ENCODE results near the gene TCF4. TPM values are rescaled to one million over a fixed set of nuclear protein-coding genes. Genes with fewer than 3 reads are reported as not detected.

The TCF4 gene
- total and polyA plus RNA-seq, 2 of the 13 experiments (the other 11 are each of a cell fraction or from before 2014, with no cell fraction given), result not detected

- no peaks in the 10 kb centered on the region; a peak in 1 of 5 replicates for H3K27me3 ChIP-seq (ENCODE audit: control insufficient read depth in 1 of 2, insufficient read depth in 2 of 2, low read length in 2 of 2)
- no peaks in the 10 kb centered on the region for H4K20me1 ChIP-seq (ENCODE audit: insufficient read depth, low read length)
- no peak overlapping the region for H3K27ac ChIP-seq (ENCODE audit: extremely low read length, insufficient read depth, low read length)
- no peak overlapping the region for H3K4me3 ChIP-seq (replicated peaks in 1 of 3; ENCODE audit: insufficient read depth in 1 of 3, low read depth in 2 of 3, low read length in 3 of 3)
- no peaks in the 10 kb centered on the region for H3K79me2 ChIP-seq (ENCODE audit: insufficient read depth, low read length)
- no peak for FAIRE-seq
- no peak overlapping the region for H3K4me2 ChIP-seq (ENCODE audit: low read depth, low read length)
- ChIA-PET CTCF (ENCODE audit: low intra/inter-chr PET ratio, low total read pairs) (no interaction called here), POLR2A (no interaction called here)
- no peak for ATAC-seq
- H3K4me1 ChIP-seq (ENCODE audit: insufficient read depth, low read length), result no peaks in the 10 kb centered on the region
- H3K36me3 ChIP-seq (replicated peaks in 1 of 2; ENCODE audit: control insufficient read depth in 1 of 2, insufficient read depth in 2 of 2, low read length in 2 of 2), result no peaks in the 10 kb centered on the region
- BruUV-seq (replicated peaks), result no TSS peak
- intact Hi-C loops (cut with micrococcal nuclease; ENCODE audit: unreplicated experiment) (no loop called here), in situ Hi-C loops (cut with HindIII; ENCODE audit: extremely low pct_ligation_motif_present, low pct_unique_long_range_greater_than_20kb) (no loop called here)
- H3K9ac ChIP-seq (ENCODE audit: insufficient read depth, low read depth, low read length), result no peak overlapping the region
- no peak overlapping the region for H2AFZ ChIP-seq (ENCODE audit: low read length)
- no peaks in the 10 kb centered on the region for H3K9me3 ChIP-seq (ENCODE audit: low read length)
- WGBS (ENCODE audit: low lambda C conversion rate), result 0% methylated on average over 2 of the region's 2 CpGs
- DNase-seq (ENCODE audit: low spot score), result no peak
- no peak for TF ChIP-seq HDAC1 (CRISPR knock-in tag; IDR thresholded peaks at IDR 0.05)
- TF ChIP-seq U2AF1 (optimal IDR thresholded peaks at IDR 0.05; ENCODE audit: low read depth, low read length), result no peak
- TF ChIP-seq ZNF333 (CRISPR knock-in tag; IDR thresholded peaks at IDR 0.05; ENCODE audit: borderline replicate concordance), result no peak
- no peak for TF ChIP-seq PAWR (CRISPR knock-in tag; IDR thresholded peaks at IDR 0.05; ENCODE audit: borderline replicate concordance)
- no peak for TF ChIP-seq CENPT (CRISPR knock-in tag; IDR thresholded peaks at IDR 0.05; ENCODE audit: low read depth)
- TF ChIP-seq ZNF609 (CRISPR knock-in tag; IDR thresholded peaks at IDR 0.05; ENCODE audit: borderline replicate concordance), result no peak
- TF ChIP-seq ZNF17 (CRISPR knock-in tag; IDR thresholded peaks at IDR 0.05), result no peak
- no peak for TF ChIP-seq ZNF30 (CRISPR knock-in tag; IDR thresholded peaks at IDR 0.05)
- TF ChIP-seq EEA1 (CRISPR knock-in tag; IDR thresholded peaks at IDR 0.05; ENCODE audit: borderline replicate concordance), result no peak
- TF ChIP-seq, protein P1, sequence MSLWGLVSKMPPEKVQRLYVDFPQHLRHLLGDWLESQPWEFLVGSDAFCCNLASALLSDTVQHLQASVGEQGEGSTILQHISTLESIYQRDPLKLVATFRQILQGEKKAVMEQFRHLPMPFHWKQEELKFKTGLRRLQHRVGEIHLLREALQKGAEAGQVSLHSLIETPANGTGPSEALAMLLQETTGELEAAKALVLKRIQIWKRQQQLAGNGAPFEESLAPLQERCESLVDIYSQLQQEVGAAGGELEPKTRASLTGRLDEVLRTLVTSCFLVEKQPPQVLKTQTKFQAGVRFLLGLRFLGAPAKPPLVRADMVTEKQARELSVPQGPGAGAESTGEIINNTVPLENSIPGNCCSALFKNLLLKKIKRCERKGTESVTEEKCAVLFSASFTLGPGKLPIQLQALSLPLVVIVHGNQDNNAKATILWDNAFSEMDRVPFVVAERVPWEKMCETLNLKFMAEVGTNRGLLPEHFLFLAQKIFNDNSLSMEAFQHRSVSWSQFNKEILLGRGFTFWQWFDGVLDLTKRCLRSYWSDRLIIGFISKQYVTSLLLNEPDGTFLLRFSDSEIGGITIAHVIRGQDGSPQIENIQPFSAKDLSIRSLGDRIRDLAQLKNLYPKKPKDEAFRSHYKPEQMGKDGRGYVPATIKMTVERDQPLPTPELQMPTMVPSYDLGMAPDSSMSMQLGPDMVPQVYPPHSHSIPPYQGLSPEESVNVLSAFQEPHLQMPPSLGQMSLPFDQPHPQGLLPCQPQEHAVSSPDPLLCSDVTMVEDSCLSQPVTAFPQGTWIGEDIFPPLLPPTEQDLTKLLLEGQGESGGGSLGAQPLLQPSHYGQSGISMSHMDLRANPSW (CRISPR knock-in tag; IDR thresholded peaks at IDR 0.05; ENCODE audit: borderline replicate concordance), result no peak
- no peak for TF ChIP-seq ZNF362 (CRISPR knock-in tag; IDR thresholded peaks at IDR 0.05; ENCODE audit: borderline replicate concordance)
- no peak for TF ChIP-seq ZNF281 (CRISPR knock-in tag; IDR thresholded peaks at IDR 0.05; ENCODE audit: borderline replicate concordance)
- TF ChIP-seq ZKSCAN5 (CRISPR knock-in tag; IDR thresholded peaks at IDR 0.05), result no peak
- TF ChIP-seq NFE2L2 (IDR thresholded peaks at IDR 0.05; ENCODE audit: low read length), result no peak
Observed at GRCh38 chr18:55310863-55311262, 277.1 kb downstream of the TCF4 start.

All from HepG2 (cell line).